Esophagus squamous epithelium (tissue), 4 donors: Measurements from ENCODE around the gene AKR1C1.

Experiments
- POLR2A ChIP-seq, 4 donors: fragments of 450-650 bp; IDR thresholded peaks; one replicate each; pipeline ENCODE4 v1.6.1; 2017; ENCODE audit warnings: antibody characterized with exemption in 4 of 4, mild to moderate bottlenecking in 4 of 4, moderate library complexity in 3 of 4
- TF ChIP-seq, protein P1 (sequence below), 6 experiments: fragments of 450-650 bp in 4 of 6; fragments of 200-600 bp in 2 of 6; sonication (generic) in 2 of 6; IDR thresholded peaks; one replicate each; pipeline ENCODE4 v1.5.1; 2016 to 2019; ENCODE audit warnings: antibody characterized with exemption in 6 of 6, mild to moderate bottlenecking in 4 of 6, moderate library complexity in 4 of 6

DNA sequence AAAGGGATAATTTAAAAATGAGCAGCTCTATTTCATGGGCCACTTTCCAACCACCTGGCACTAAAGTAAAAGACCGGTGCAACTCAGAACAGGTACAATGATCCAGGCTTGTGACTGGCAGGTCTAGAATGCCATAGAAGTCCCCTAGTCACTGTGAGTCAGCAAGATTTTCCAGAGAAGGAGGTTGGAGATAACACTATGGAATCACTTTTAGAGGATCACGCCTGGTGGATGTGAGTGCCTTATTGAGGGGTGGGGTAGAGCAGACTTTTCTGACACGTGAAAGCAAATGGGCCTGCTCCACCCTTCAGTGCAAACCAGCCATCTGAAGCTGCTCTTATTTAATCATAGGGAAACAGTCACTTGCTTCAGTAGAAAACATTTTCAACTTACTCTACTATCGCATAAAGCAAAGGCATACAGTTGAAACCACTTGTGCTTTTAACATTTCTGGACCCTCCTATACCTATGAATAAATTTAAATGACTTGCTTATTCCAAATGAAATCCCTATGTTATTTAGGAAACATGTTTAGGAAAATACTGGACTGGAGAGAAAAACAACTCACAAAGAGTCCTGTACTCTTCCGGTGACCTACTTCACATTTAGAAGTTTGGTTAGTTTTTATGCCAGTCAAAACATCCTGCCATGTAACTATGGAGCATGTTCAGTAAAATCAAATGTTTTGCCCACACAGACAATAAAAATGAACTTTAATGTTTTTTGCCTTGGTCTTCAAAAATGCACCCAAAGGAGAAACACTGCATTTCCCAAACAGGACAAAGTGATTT, 21.5 kb upstream of the AKR1C1 start:
- TF ChIP-seq POLR2A (IDR thresholded peaks at IDR 0.05): no peak
- TF ChIP-seq, protein P1, sequence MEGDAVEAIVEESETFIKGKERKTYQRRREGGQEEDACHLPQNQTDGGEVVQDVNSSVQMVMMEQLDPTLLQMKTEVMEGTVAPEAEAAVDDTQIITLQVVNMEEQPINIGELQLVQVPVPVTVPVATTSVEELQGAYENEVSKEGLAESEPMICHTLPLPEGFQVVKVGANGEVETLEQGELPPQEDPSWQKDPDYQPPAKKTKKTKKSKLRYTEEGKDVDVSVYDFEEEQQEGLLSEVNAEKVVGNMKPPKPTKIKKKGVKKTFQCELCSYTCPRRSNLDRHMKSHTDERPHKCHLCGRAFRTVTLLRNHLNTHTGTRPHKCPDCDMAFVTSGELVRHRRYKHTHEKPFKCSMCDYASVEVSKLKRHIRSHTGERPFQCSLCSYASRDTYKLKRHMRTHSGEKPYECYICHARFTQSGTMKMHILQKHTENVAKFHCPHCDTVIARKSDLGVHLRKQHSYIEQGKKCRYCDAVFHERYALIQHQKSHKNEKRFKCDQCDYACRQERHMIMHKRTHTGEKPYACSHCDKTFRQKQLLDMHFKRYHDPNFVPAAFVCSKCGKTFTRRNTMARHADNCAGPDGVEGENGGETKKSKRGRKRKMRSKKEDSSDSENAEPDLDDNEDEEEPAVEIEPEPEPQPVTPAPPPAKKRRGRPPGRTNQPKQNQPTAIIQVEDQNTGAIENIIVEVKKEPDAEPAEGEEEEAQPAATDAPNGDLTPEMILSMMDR (IDR thresholded peaks at IDR 0.05): no peak
